HG02884 (cell line): ENCODE data around the gene AMER2.

Experiments
- ATAC-seq: cut with Tn5 transposase; IDR thresholded peaks from one replicate; pipeline ENCODE4 v1.9.1; 2021; ENCODE audit warnings: mild to moderate bottlenecking, moderate library complexity; ENCODE audit not compliant: unreplicated experiment

Gene AMER2, protein sequence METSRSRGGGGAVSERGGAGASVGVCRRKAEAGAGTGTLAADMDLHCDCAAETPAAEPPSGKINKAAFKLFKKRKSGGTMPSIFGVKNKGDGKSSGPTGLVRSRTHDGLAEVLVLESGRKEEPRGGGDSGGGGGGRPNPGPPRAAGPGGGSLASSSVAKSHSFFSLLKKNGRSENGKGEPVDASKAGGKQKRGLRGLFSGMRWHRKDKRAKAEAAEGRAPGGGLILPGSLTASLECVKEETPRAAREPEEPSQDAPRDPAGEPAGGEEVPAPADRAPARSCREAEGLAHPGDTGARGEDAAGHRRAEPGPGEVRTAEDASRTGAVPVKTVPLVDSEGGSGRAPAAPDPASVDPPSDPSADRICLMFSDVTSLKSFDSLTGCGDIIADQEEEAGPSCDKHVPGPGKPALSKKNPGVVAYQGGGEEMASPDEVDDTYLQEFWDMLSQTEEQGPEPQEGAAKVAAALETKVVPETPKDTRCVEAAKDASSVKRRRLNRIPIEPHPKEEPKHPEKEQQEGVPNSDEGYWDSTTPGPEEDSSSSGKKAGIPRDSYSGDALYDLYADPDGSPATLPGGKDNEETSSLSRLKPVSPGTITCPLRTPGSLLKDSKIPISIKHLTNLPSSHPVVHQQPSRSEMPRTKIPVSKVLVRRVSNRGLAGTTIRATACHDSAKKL

DNA sequence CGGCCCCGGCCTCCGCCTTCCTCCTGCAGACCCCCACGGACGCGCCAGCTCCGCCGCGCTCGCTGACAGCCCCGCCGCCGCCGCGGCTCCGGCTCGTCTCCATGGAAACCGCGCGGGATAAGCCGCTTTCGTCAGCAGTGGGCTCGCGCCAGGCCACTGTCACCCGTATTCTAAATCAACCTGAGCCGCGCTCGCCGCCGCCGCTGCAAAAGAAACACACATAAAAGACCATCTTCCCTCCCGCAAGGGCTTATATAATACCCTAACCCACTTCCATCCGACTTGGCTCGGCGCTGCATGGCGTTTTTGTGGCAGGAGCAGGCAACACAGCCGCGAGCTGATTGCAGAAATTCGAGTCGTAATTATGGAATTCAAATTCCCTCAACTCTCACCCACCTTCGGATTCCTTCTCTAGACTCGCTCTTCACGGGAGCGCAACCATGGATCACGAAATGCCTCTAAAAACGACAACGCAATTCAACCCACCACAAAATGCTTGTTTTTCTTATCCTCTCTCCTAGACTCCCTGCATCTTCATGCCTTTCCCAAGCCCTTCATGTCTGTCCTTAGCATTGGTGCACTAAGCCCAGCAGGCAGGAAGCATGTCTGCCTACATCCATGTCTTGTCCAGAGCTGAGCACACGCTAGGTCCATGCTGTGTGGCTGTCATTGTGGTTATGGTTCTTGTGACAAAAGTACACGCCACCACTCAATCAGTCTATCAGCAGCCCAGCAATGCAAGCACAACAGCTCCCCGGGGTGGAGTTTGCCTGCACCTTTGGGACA is at the start of gene AMER2:
Gene AMER2 (minus strand): TSS at position 772 of the 786 bp plus-strand sequence. CDS start 669 bp downstream, at position 103.
- ATAC-seq: no peak

- ATAC-seq: no peak
Measured at GRCh38 chr13:25218019-25218418, 45.9 kb upstream of the AMER2 start.

GRCh38 chr13:25217023-25217885 is 45.2 kb upstream of the AMER2 start:
- no peak for ATAC-seq

DNA sequence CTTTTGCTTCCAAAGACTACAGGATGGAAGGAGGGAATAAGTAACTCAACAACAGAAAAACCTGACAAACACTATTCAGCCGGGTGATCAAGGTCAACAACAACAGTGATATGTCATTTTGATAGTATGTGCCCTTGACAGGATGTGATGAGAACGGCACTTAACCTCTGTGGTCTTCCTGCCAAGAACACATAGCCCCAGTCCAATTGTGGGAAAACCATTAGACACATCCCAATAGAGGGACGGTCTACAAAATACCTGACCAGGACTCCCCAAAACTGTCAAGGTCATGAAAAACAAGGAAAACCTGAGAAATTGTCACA is 43.1 kb upstream of the AMER2 start:
- no peak for ATAC-seq

GRCh38 chr13:25214491-25215252 is 42.6 kb upstream of the AMER2 start:
- ATAC-seq: no peak

DNA sequence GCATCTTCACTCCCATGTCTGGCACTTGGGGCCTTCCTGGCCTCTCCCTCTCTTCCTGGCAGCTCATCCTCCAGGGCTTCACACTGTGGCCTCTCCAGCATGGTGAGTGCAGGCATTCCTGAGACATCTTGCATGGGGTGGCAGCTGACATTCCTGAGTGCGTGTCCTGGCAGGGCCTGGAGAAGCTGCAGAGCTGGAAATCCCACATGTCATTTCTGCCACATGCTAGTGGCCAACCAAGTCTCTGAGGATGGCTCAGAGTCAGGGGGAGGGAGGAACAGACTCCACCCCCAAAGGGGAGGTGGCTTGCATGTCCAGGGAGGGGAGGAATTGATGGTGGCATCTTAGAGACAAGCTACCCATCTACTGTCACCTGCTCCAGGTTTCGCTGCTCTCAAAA is 41.6 kb upstream of the AMER2 start:
- no peak for ATAC-seq

GRCh38 chr13:25210842-25211569 is 38.9 kb upstream of the AMER2 start:
- no peak for ATAC-seq

- ATAC-seq: no peak
Measured at GRCh38 chr13:25207291-25207810, 35.3 kb upstream of the AMER2 start.

GRCh38 chr13:25204863-25205262 is 32.8 kb upstream of the AMER2 start:
- ATAC-seq: no peak

DNA sequence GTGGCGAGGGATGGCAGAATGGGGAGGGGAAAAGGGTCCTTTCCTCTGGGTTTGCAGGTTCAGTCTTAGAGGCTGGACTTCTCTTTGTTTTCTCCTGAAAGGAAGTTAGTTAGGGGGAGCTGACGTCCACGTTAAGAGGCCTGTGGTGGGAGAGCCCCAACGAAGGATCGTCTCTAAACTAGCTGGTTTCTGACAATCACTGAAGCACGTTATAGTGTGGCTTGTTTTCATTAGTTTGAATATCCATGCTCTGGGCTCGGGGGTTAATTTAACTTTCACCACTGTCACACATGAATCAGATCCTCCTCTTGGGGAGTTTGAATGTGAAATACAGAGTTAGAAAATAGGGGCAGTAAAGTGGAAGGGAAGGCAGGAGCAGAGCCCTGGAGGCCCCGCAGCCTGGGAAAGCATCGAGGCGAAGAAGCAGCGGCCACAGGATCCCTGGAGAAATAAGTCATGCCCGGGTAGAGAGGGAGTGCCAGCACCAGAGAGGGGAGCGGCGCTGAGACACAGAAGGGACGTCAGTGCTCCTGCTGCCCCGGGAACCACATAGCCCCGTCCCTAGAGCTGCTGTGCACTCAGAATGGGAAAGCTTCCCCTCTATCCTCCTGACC is 31.1 kb upstream of the AMER2 start:
- no peak for ATAC-seq

GRCh38 chr13:25200783-25201182 is 28.7 kb upstream of the AMER2 start:
- no peak for ATAC-seq

- no peak for ATAC-seq
Measured at GRCh38 chr13:25198647-25199046, 26.6 kb upstream of the AMER2 start.

DNA sequence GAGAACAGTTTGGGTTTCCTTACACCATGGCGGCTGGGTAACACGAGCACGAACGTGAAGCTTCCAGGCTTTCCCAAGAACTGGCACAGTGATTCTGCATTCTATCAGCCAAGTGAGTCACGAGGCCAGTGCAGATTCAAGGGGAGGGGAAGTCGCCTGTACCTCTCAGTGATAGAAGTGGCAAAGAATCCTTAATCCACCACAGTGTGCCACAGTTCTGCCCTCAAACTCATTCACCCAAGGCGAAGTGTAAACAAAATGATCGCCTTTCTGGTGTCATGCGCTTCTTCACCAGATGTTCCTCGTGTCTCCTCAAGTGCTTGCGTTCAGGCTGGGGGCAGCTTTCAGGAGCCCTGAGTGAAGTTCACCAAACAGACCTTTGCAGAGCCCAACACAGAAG is 24.9 kb upstream of the AMER2 start:
- no peak for ATAC-seq

DNA sequence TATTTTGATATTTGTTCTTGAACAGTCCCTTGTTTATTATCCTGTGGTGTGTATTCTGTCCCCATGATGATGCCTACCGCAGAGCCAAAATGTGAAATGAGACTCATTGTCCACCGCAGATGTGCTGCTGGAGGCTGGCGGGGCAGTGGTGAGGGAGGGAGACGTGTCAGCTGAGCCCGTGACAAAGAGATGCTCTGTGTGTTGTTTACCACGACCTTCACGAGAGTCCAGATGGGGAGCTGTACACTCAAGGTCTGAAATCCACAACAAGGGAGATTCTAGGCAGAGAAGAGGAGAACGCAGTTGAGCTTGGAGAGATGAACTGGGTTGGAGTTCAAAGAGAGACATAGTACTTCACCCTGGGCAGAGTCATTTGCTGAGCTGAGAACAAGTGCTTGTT is 20.8 kb upstream of the AMER2 start:
- ATAC-seq: no peak

DNA sequence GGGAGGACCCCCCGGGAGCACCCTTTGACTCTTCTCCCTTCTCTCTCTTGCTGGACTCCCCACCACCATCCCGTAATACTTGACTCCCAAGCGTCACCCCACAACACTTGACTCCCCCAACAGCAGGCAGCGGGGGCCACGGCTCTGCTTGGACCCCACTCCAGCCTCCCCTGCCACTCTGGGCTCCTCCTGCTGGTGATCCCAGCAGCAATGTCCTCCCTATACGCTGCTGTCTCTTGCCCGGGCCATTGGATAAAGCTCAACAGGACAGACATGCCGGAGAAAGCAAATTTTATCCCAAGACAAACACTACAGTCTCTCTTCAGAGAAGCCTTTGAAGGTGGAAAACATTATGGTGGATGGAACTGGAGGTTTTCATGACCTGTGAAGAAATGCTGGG is 20.4 kb upstream of the AMER2 start:
- no peak for ATAC-seq

DNA sequence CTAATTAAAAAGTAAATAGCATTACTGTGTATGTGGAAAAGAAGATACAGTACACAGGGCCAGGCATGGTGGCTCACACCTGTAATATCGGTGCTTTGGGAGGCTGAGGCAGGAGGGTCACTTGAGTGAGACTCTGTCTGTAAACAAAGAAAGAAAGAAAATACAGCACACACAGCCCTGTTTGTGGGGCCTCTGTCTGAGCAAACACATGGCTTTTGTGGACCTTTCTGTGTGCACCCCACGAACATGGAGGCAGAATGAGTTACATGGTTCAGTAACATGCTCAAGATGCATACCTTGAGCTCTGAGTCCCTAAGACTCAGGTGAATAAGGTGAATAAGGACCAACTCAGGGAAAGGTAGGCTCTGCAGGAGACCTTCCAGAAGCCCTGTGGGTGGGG is 20.0 kb upstream of the AMER2 start:
- ATAC-seq: no peak

GRCh38 chr13:25190771-25191170 is 18.7 kb upstream of the AMER2 start:
- no peak for ATAC-seq

- no peak for ATAC-seq
Measured at GRCh38 chr13:25190256-25190655, 18.2 kb upstream of the AMER2 start.

DNA sequence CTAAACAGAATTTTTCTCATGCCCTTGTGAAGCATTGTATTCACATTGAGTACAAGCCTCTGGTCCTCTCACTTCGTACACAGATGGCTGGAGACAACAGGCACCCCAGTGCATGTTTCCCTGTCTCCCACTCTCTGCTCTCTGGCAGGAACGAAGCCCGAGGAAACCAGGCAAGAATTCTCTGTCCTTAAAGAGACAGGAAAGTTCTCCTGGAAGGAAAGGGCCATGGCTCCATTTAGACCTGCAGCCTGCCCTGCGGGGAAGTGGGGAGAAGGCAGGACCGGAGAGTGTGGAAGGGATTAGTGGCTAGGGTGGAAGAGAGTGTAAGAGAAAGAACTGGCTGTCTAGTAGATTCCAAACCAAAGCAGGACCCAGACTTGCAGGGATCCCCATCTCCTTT is 15.5 kb upstream of the AMER2 start:
- no peak for ATAC-seq
